Panc1 (cell line): ENCODE measurements around the gene ZSCAN22. TPM values are rescaled to one million over a fixed set of nuclear protein-coding genes. Genes with fewer than 3 reads are reported as not detected.
A peak's percentile ranks its signal among the peaks of the same experiment; 100 is the strongest.
"Not testable (repeated sequence)": the region's sequence is repeated elsewhere in the genome, so short reads cannot be mapped to it uniquely, and the experiment has no call there.

Source experiments
- ATAC-seq: fragments of 200-7000 bp; cut with Tn5 transposase; 2 replicates; pipeline ENCODE4 v1.9.1; 2020; ENCODE audit warnings: mild to moderate bottlenecking, moderate library complexity
- BruUV-seq: library from RNA; stranded (reverse); fragments of 400-500 nt; replicated peaks from 2 replicates; lab custom pipeline; 2021; lab: Mats Ljungman, UMichigan
- CTCF ChIA-PET: fragments of 300-600 bp; sonication (Branson Sonifier 250); formaldehyde crosslinking; loops from one replicate; lab custom pipeline; 2022; ENCODE audit warnings: antibody characterized with exemption; lab: Charles Lee
- POLR2A ChIA-PET: fragments of 300-600 bp; sonication (Branson Sonifier 250); formaldehyde crosslinking; loops from one replicate; lab custom pipeline; 2022; ENCODE audit warnings: antibody characterized with exemption; lab: Charles Lee
- DNase-seq: peaks from one replicate; pipeline ENCODE4 v3.0.0-alpha.2; 2010; ENCODE audit warnings: low read depth, low spot score
- H3K27ac ChIP-seq: 2 replicates; pipeline ENCODE4 v1.5.1; 2011; ENCODE audit warnings: mild to moderate bottlenecking, low read length, inconsistent platforms
- H3K27me3 ChIP-seq: fragments of 200-500 bp; sonication (Bioruptor generic); 2 replicates; pipeline ENCODE4 v1.6.0; 2014; ENCODE audit warnings: low read length, inconsistent platforms; ENCODE audit not compliant: control insufficient read depth, insufficient read depth
- H3K36me3 ChIP-seq: fragments of 200-500 bp; sonication (Bioruptor generic); 2 replicates; pipeline ENCODE4 v1.5.1; 2014; ENCODE audit warnings: inconsistent platforms, mild to moderate bottlenecking, low read length, moderate library complexity; ENCODE audit not compliant: control insufficient read depth, insufficient read depth
- H3K4me1 ChIP-seq: 2 replicates; pipeline ENCODE4 v1.5.1; 2011; ENCODE audit warnings: inconsistent platforms, mild to moderate bottlenecking, low read length, moderate library complexity; ENCODE audit not compliant: control insufficient read depth, insufficient read depth
- H3K4me3 ChIP-seq, 2 experiments: 2 replicates each; pipeline ENCODE4 v1.5.1; 2011 to 2012; ENCODE audit warnings: low read depth in 2 of 2, low read length in 2 of 2, mild to moderate bottlenecking in 2 of 2, inconsistent platforms in 1 of 2, moderate library complexity in 1 of 2
- H3K9me3 ChIP-seq: fragments of 200-500 bp; sonication (Bioruptor generic); 2 replicates; pipeline ENCODE4 v1.5.1; 2014; ENCODE audit warnings: low read depth, mild to moderate bottlenecking, inconsistent platforms, low read length, moderate library complexity; ENCODE audit not compliant: control insufficient read depth, insufficient read depth
- CTCF ChIP-seq: fragments of 450-650 bp; IDR thresholded peaks from 2 replicates; pipeline ENCODE4 v1.5.1; 2017; ENCODE audit warnings: mild to moderate bottlenecking
- POLR2AphosphoS5 ChIP-seq: IDR thresholded peaks from 2 replicates; pipeline ENCODE4 v1.6.1; 2012; ENCODE audit warnings: mild to moderate bottlenecking, low read depth, low read length, moderate library complexity
- SIN3A ChIP-seq: IDR thresholded peaks from 2 replicates; pipeline ENCODE4 v1.6.1; 2012; ENCODE audit warnings: low read depth, mild to moderate bottlenecking, low read length, moderate library complexity, borderline replicate concordance; ENCODE audit not compliant: insufficient read depth
- TCF7L2 ChIP-seq: IDR thresholded peaks from 2 replicates; pipeline ENCODE4 v1.6.1; 2011; ENCODE audit warnings: mild to moderate bottlenecking, low read depth, low read length, inconsistent platforms
- in situ Hi-C: cut with HindIII; loops from 2 replicates; pipeline ENCODE4 v1.10.0; 2016; ENCODE audit warnings: low sequenced_read_pairs, low pct_unique_long_range_greater_than_20kb
- intact Hi-C: fragments of 100-400 bp; cut with micrococcal nuclease; formaldehyde crosslinking; loops from one replicate; pipeline ENCODE4 v1.10.0; 2022; ENCODE audit not compliant: unreplicated experiment
- total RNA-seq: library from RNA; stranded (reverse); gene quantifications from one replicate; pipeline ENCODE4 v1.2.1, GENCODE V29; 2021; ENCODE audit not compliant: unreplicated experiment
- TF ChIP-seq, protein P1 (sequence below), 2 experiments: IDR thresholded peaks; 2 replicates each; pipeline ENCODE4 v1.6.1; 2011 to 2012; ENCODE audit warnings: low read depth in 2 of 2, control low read depth in 1 of 2, low read length in 1 of 2, mild to moderate bottlenecking in 1 of 2, moderate library complexity in 1 of 2; ENCODE audit not compliant: insufficient read depth in 1 of 2

The ZSCAN22 gene
- total RNA-seq, 1 experiment from 2014 or later, result 6.6 TPM

DNA sequence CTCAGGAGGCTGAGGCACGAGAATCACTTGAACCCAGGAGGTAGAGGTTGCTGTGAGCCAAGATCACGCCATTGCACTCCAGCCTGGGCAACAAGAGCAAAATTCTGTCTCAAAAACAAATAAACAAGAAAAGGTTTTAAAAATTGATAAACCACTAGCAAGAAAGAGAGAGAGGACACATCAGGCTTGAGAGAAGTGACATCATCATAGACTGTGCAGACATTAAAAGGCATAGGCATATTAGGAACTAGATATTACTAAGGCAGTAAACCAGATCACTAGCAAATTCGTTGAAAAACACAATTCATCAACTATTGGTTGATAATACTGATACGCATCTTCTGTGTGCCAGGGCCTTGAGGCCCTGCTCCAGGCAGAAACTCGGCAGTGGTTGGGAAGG is 18.8 kb downstream of the ZSCAN22 start:
- Histone ChIP-seq H3K36me3 (no peaks in the 10 kb centered on the region), H3K4me1 (peaks cover 8% of the 10 kb centered on the region; the same call in 1 of the 2 replicates), H3K27me3 (no peaks in the 10 kb centered on the region), H3K9me3 (no peaks in the 10 kb centered on the region), H3K4me3 (no peak overlapping the region), H3K27ac (no peak overlapping the region)
- BruUV-seq, result no TSS peak
- DNase-seq, result no peak
- intact Hi-C loops (no loop called here), in situ Hi-C loops (no loop called here)
- no peak for TF ChIP-seq POLR2AphosphoS5
- TF ChIP-seq TCF7L2, result no peak
- TF ChIP-seq, protein P1, sequence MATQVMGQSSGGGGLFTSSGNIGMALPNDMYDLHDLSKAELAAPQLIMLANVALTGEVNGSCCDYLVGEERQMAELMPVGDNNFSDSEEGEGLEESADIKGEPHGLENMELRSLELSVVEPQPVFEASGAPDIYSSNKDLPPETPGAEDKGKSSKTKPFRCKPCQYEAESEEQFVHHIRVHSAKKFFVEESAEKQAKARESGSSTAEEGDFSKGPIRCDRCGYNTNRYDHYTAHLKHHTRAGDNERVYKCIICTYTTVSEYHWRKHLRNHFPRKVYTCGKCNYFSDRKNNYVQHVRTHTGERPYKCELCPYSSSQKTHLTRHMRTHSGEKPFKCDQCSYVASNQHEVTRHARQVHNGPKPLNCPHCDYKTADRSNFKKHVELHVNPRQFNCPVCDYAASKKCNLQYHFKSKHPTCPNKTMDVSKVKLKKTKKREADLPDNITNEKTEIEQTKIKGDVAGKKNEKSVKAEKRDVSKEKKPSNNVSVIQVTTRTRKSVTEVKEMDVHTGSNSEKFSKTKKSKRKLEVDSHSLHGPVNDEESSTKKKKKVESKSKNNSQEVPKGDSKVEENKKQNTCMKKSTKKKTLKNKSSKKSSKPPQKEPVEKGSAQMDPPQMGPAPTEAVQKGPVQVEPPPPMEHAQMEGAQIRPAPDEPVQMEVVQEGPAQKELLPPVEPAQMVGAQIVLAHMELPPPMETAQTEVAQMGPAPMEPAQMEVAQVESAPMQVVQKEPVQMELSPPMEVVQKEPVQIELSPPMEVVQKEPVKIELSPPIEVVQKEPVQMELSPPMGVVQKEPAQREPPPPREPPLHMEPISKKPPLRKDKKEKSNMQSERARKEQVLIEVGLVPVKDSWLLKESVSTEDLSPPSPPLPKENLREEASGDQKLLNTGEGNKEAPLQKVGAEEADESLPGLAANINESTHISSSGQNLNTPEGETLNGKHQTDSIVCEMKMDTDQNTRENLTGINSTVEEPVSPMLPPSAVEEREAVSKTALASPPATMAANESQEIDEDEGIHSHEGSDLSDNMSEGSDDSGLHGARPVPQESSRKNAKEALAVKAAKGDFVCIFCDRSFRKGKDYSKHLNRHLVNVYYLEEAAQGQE (IDR thresholded peaks at IDR 0.05; ENCODE audit: insufficient read depth in 1 of 2, low read depth in 2 of 2, low read length in 1 of 2), result no peak
- no peak for TF ChIP-seq CTCF
- no peak for TF ChIP-seq SIN3A
- POLR2A ChIA-PET, result no interaction called here
- CTCF ChIA-PET, result no interaction called here
- ATAC-seq, result no peak

GRCh38 chr19:58346961-58347929 is 20.5 kb downstream of the ZSCAN22 start:
- Histone ChIP-seq H3K4me3 (peak overlapping the region; percentile 63 to 97), H3K4me1 (peaks cover 8% of the 10 kb centered on the region; the same call in 1 of the 2 replicates), H3K27me3 (no peaks in the 10 kb centered on the region), H3K27ac (peak overlapping the region; percentile 72), H3K36me3 (no peaks in the 10 kb centered on the region), H3K9me3 (no peaks in the 10 kb centered on the region)
- DNase-seq (no peak), ATAC-seq (peak; percentile 98)
- TF ChIP-seq CTCF (no peak), SIN3A (peak; percentile 63; the same call in 1 of the 2 replicates)
- ChIA-PET POLR2A (interaction anchor here (0.5 to 2.0 kb wide), 3 partner anchors 15 to 187 kb away, joined by 3 to 16 read pairs (median 5); partner anchors contain the start of gene ZNF497), CTCF (interaction anchor here (0.6 to 0.9 kb wide), 4 partner anchors 151 to 491 kb away, joined by 3 to 9 read pairs (median 5); partner anchors contain the start of gene ZBTB45)
- in situ Hi-C loops (no loop called here), intact Hi-C loops (no loop called here)
- BruUV-seq, result TSS peak; percentile 94

- H3K27me3 ChIP-seq, H3K36me3 ChIP-seq, H3K4me1 ChIP-seq, DNase-seq, in situ Hi-C loops, intact Hi-C loops, BruUV-seq, H3K9me3 ChIP-seq, CTCF ChIA-PET: not testable (repeated sequence)
- ATAC-seq, result peak; percentile 7
- H3K4me3 ChIP-seq, result peak overlapping the region; percentile 63 to 97
- H3K27ac ChIP-seq, result peak overlapping the region; percentile 39
- POLR2A ChIA-PET, result interaction anchor here (1.0 to 2.0 kb wide), 2 partner anchors 14 to 15 kb away, joined by 3 to 16 read pairs; partner anchors contain the start of gene ZNF497
These were observed 21.3 kb downstream of the ZSCAN22 start for GRCh38 chr19:58348080-58348479.
